Thyroid gland (tissue), 4 donors: Measurements from ENCODE around the gene TMCC2.

ENCODE experiments used
- CTCF ChIP-seq, 6 experiments: fragments of 200-600 bp in 3 of 6; fragments of 450-650 bp in 3 of 6; sonication (generic) in 3 of 6; IDR thresholded peaks; one replicate each; pipeline ENCODE4 v1.5.1; 2016 to 2019; ENCODE audit warnings: antibody characterized with exemption in 6 of 6, mild to moderate bottlenecking in 2 of 6, inconsistent platforms in 1 of 6, moderate library complexity in 1 of 6
- POLR2A ChIP-seq, 2 donors: fragments of 450-650 bp; IDR thresholded peaks; one replicate each; pipeline ENCODE4 v1.6.1; 2017; ENCODE audit warnings: antibody characterized with exemption in 2 of 2, mild to moderate bottlenecking in 2 of 2, moderate library complexity in 1 of 2

- TF ChIP-seq CTCF (IDR thresholded peaks at IDR 0.05) = no peak
- TF ChIP-seq POLR2A (IDR thresholded peaks at IDR 0.05) = no peak
These were observed 76.9 kb downstream of the TMCC2 start for GRCh38 chr1:205304695-205305070.
